ENCODE data around the gene BUB1. TPM values are rescaled to one million over a fixed set of nuclear protein-coding genes. Genes with fewer than 3 reads are reported as not detected.

BUB1 gene
- total RNA-seq, 1 donor: 4.7 TPM

- peaks cover 34% of the 10 kb centered on the region for H3K36me3 ChIP-seq (ENCODE audit: insufficient read depth, low read length)
- no peak overlapping the region for H3K4me2 ChIP-seq (ENCODE audit: insufficient read depth, low read length)
- peak overlapping the region; percentile 4 for H2AFZ ChIP-seq (ENCODE audit: low read length)
- H3K4me1 ChIP-seq (ENCODE audit: insufficient read depth, low read length): peaks cover 8% of the 10 kb centered on the region
- H4K20me1 ChIP-seq (ENCODE audit: insufficient read depth, low read length): no peaks in the 10 kb centered on the region
- H3K27ac ChIP-seq (ENCODE audit: low read depth, low read length): no peak overlapping the region
- DNase-seq (ENCODE audit: insufficient read length, low spot score, missing footprints): no peak
- no peaks in the 10 kb centered on the region for H3K27me3 ChIP-seq (ENCODE audit: insufficient read depth, low read length)
- no peak for TF ChIP-seq CTCF (IDR thresholded peaks at IDR 0.05; ENCODE audit: extremely low read depth, low read depth, low read length)
- H3K4me3 ChIP-seq (ENCODE audit: insufficient read depth, low read length): no peak overlapping the region
- peaks cover 13% of the 10 kb centered on the region for H3K79me2 ChIP-seq (ENCODE audit: insufficient read depth, low read length)
- H3K9me3 ChIP-seq (ENCODE audit: low read depth, low read length): no peaks in the 10 kb centered on the region
These were observed 10.8 kb downstream of the BUB1 start for GRCh38 chr2:110667071-110667470.

GRCh38 chr2:110664135-110664534 lies 13.7 kb downstream of the BUB1 start:
- Histone ChIP-seq H3K4me2 (ENCODE audit: insufficient read depth, low read length) (no peak overlapping the region), H3K27me3 (ENCODE audit: insufficient read depth, low read length) (no peaks in the 10 kb centered on the region), H3K36me3 (ENCODE audit: insufficient read depth, low read length) (peaks cover 29% of the 10 kb centered on the region), H3K4me3 (ENCODE audit: insufficient read depth, low read length) (no peak overlapping the region), H4K20me1 (ENCODE audit: insufficient read depth, low read length) (no peaks in the 10 kb centered on the region), H2AFZ (ENCODE audit: low read length) (peak overlapping the region; percentile 58), H3K27ac (ENCODE audit: low read depth, low read length) (no peak overlapping the region), H3K9me3 (ENCODE audit: low read depth, low read length) (no peaks in the 10 kb centered on the region), H3K4me1 (ENCODE audit: insufficient read depth, low read length) (peaks cover 14% of the 10 kb centered on the region), H3K79me2 (ENCODE audit: insufficient read depth, low read length) (peaks cover 15% of the 10 kb centered on the region)
- DNase-seq (ENCODE audit: insufficient read length, low spot score, missing footprints): no peak
- no peak for TF ChIP-seq CTCF (IDR thresholded peaks at IDR 0.05; ENCODE audit: extremely low read depth, low read depth, low read length)

- peaks cover 31% of the 10 kb centered on the region for H3K36me3 ChIP-seq (ENCODE audit: insufficient read depth, low read length)
- peak overlapping the region; percentile 13 for H3K4me2 ChIP-seq (ENCODE audit: insufficient read depth, low read length)
- H2AFZ ChIP-seq (ENCODE audit: low read length): peak overlapping the region; percentile 72
- no peak overlapping the region for H3K27ac ChIP-seq (ENCODE audit: low read depth, low read length)
- H3K27me3 ChIP-seq (ENCODE audit: insufficient read depth, low read length): no peaks in the 10 kb centered on the region
- H3K79me2 ChIP-seq (ENCODE audit: insufficient read depth, low read length): peaks cover 15% of the 10 kb centered on the region
- DNase-seq (ENCODE audit: insufficient read length, low spot score, missing footprints): no peak
- H3K4me1 ChIP-seq (ENCODE audit: insufficient read depth, low read length): peaks cover 17% of the 10 kb centered on the region
- no peaks in the 10 kb centered on the region for H4K20me1 ChIP-seq (ENCODE audit: insufficient read depth, low read length)
- H3K9me3 ChIP-seq (ENCODE audit: low read depth, low read length): no peaks in the 10 kb centered on the region
- H3K4me3 ChIP-seq (ENCODE audit: insufficient read depth, low read length): no peak overlapping the region
- no peak for TF ChIP-seq CTCF (IDR thresholded peaks at IDR 0.05; ENCODE audit: extremely low read depth, low read depth, low read length)
These were observed 15.3 kb downstream of the BUB1 start for GRCh38 chr2:110662560-110662959.

GRCh38 chr2:110660558-110660957 lies 17.3 kb downstream of the BUB1 start:
- DNase-seq (ENCODE audit: insufficient read length, low spot score, missing footprints): no peak
- Histone ChIP-seq H3K9me3 (ENCODE audit: low read depth, low read length) (no peaks in the 10 kb centered on the region), H3K27me3 (ENCODE audit: insufficient read depth, low read length) (no peaks in the 10 kb centered on the region), H2AFZ (ENCODE audit: low read length) (no peak overlapping the region), H3K4me3 (ENCODE audit: insufficient read depth, low read length) (no peak overlapping the region), H4K20me1 (ENCODE audit: insufficient read depth, low read length) (no peaks in the 10 kb centered on the region), H3K4me2 (ENCODE audit: insufficient read depth, low read length) (no peak overlapping the region), H3K79me2 (ENCODE audit: insufficient read depth, low read length) (peaks cover 13% of the 10 kb centered on the region), H3K4me1 (ENCODE audit: insufficient read depth, low read length) (peaks cover 19% of the 10 kb centered on the region), H3K36me3 (ENCODE audit: insufficient read depth, low read length) (peaks cover 33% of the 10 kb centered on the region), H3K27ac (ENCODE audit: low read depth, low read length) (no peak overlapping the region)
- no peak for TF ChIP-seq CTCF (IDR thresholded peaks at IDR 0.05; ENCODE audit: extremely low read depth, low read depth, low read length)

Measured in osteoblast (primary cell).